CD14-positive monocyte (primary cell): ENCODE data around the gene GNAL. TPM values are rescaled to one million over a fixed set of nuclear protein-coding genes. Genes with fewer than 3 reads are reported as not detected.

Experiments used
- DNase-seq, 3 donors: peaks; one replicate each; pipeline ENCODE4 v3.0.0-alpha.2; 2011 to 2022
- H2AFZ ChIP-seq: 2 replicates; pipeline ENCODE4 v1.6.0; 2012; ENCODE audit warnings: mild to moderate bottlenecking, low read depth, low read length, inconsistent platforms; ENCODE audit not compliant: insufficient read depth, poor library complexity, severe bottlenecking
- H3K27ac ChIP-seq, 2 donors: 1 replicate in 1 of 2; 2 replicates in 1 of 2; pipeline ENCODE4 v1.5.1; 2012 to 2013; ENCODE audit warnings: low read length in 2 of 2, control low read depth in 1 of 2, inconsistent platforms in 1 of 2, low read depth in 1 of 2, mild to moderate bottlenecking in 1 of 2
- H3K27me3 ChIP-seq, 2 donors: one replicate each; pipeline versions ENCODE4 v1.6.0 to v1.6.1; 2011 to 2013; ENCODE audit warnings: low read length in 2 of 2; ENCODE audit not compliant: control insufficient read depth in 2 of 2, insufficient read depth in 2 of 2
- H3K36me3 ChIP-seq, 2 donors: replicated peaks in 1 of 2; 1 replicate in 1 of 2; 2 replicates in 1 of 2; pipeline versions ENCODE4 v1.5.1 to v1.6.1; 2012 to 2013; ENCODE audit warnings: low read length in 2 of 2, control low read depth in 1 of 2, inconsistent platforms in 1 of 2, mild to moderate bottlenecking in 1 of 2; ENCODE audit not compliant: insufficient read depth in 2 of 2, control insufficient read depth in 1 of 2
- H3K4me1 ChIP-seq, 2 donors: 1 replicate in 1 of 2; 2 replicates in 1 of 2; pipeline versions ENCODE4 v1.5.1 to v1.6.1; 2012 to 2013; ENCODE audit warnings: low read length in 2 of 2, control low read depth in 1 of 2, inconsistent platforms in 1 of 2, mild to moderate bottlenecking in 1 of 2, moderate library complexity in 1 of 2; ENCODE audit not compliant: insufficient read depth in 2 of 2, control insufficient read depth in 1 of 2
- H3K4me2 ChIP-seq: replicated peaks from 2 replicates; pipeline ENCODE3; 2012; ENCODE audit warnings: low read length, moderate library complexity, mild to moderate bottlenecking; ENCODE audit not compliant: poor library complexity, severe bottlenecking; ENCODE audit errors: extremely low read depth
- H3K4me3 ChIP-seq, 3 experiments: fragments of 200-600 bp in 1 of 3; sonication (generic) in 1 of 3; replicated peaks in 1 of 3; 1 replicate in 2 of 3; 2 replicates in 1 of 3; pipeline ENCODE4 v1.5.1; 2011 to 2013; ENCODE audit warnings: low read length in 3 of 3, mild to moderate bottlenecking in 3 of 3, control low read depth in 2 of 3, low read depth in 2 of 3, inconsistent platforms in 1 of 3, moderate library complexity in 1 of 3
- H3K79me2 ChIP-seq: 2 replicates; pipeline ENCODE4 v1.6.0; 2012; ENCODE audit warnings: mild to moderate bottlenecking, control low read depth, inconsistent platforms, low read length, moderate library complexity; ENCODE audit not compliant: insufficient read depth
- H3K9ac ChIP-seq: 2 replicates; pipeline ENCODE4 v1.6.0; 2017; ENCODE audit warnings: low read length, mild to moderate bottlenecking; ENCODE audit not compliant: insufficient read depth, poor library complexity, severe bottlenecking
- H3K9me3 ChIP-seq, 2 donors: replicated peaks in 1 of 2; 1 replicate in 1 of 2; 2 replicates in 1 of 2; pipeline versions ENCODE4 v1.5.1 to v1.6.1; 2012 to 2013; ENCODE audit warnings: low read length in 2 of 2, control low read depth in 1 of 2; ENCODE audit not compliant: control insufficient read depth in 1 of 2, insufficient read depth in 1 of 2
- H4K20me1 ChIP-seq: 2 replicates; pipeline ENCODE4 v1.6.0; 2012; ENCODE audit warnings: mild to moderate bottlenecking, low read length, control low read depth, moderate library complexity; ENCODE audit not compliant: insufficient read depth
- H3K27ac Mint-ChIP-seq, 7 donors: one replicate each; pipeline ENCODE4 v1.8.0; 2020; ENCODE audit warnings: mild to moderate bottlenecking in 7 of 7, mixed read lengths in 7 of 7, moderate library complexity in 6 of 7, inconsistent platforms in 2 of 7
- H3K27me3 Mint-ChIP-seq, 3 donors: one replicate each; pipeline ENCODE4 v1.8.0; 2021 to 2022; ENCODE audit warnings: low read depth in 3 of 3, mild to moderate bottlenecking in 3 of 3, mixed read lengths in 3 of 3, moderate library complexity in 3 of 3, inconsistent platforms in 1 of 3
- H3K36me3 Mint-ChIP-seq, 2 donors: one replicate each; pipeline ENCODE4 v1.8.0; 2020; ENCODE audit warnings: mixed read lengths in 2 of 2, inconsistent platforms in 1 of 2, mild to moderate bottlenecking in 1 of 2
- H3K4me1 Mint-ChIP-seq: one replicate; pipeline ENCODE4 v1.8.0; 2020; ENCODE audit warnings: mild to moderate bottlenecking, mixed read lengths
- H3K4me3 Mint-ChIP-seq, 2 donors: one replicate each; pipeline ENCODE4 v1.8.0; 2020; ENCODE audit warnings: mild to moderate bottlenecking in 2 of 2, mixed read lengths in 2 of 2, moderate library complexity in 1 of 2
- H3K9me3 Mint-ChIP-seq, 7 donors: one replicate each; pipeline ENCODE4 v1.8.0; 2020 to 2022; ENCODE audit warnings: mixed read lengths in 7 of 7, mild to moderate bottlenecking in 6 of 7, moderate library complexity in 6 of 7, inconsistent platforms in 2 of 7
- WGBS: methylation state at CpG from one replicate; pipeline ENCODE4 v1.1.5; 2013; ENCODE audit warnings: missing lambda C conversion rate; ENCODE audit not compliant: insufficient coverage; 5-methylcytosine and 5-hydroxymethylcytosine counted together
- intact Hi-C, 2 donors: fragments of 100-400 bp; cut with micrococcal nuclease; formaldehyde crosslinking; loops; one replicate each; pipeline versions ENCODE4 v1.15.0 to v1.15.1; 2023
- polyA plus RNA-seq, 3 donors: library from polyadenylated mRNA; depleted of rRNA in 1 of 3; unstranded in 2 of 3; stranded (reverse) in 1 of 3; fragments of 300-500 nt in 2 of 3; fragments of >200 nt in 1 of 3; fragmentation: Illumina TruSeq in 2 of 3; gene quantifications; 1 replicate in 2 of 3; 2 replicates in 1 of 3; pipeline ENCODE4 v1.2.3, GENCODE V29; 2012 to 2021
- TF ChIP-seq, protein P1 (sequence below): fragments of 200-600 bp; IDR thresholded peaks from one replicate; pipeline ENCODE4 v1.8.0; 2022; ENCODE audit warnings: antibody characterized with exemption, mild to moderate bottlenecking

Gene GNAL
- polyA plus RNA-seq, 3 donors, result 0.01 to 0.03 TPM; not detected in 1

DNA sequence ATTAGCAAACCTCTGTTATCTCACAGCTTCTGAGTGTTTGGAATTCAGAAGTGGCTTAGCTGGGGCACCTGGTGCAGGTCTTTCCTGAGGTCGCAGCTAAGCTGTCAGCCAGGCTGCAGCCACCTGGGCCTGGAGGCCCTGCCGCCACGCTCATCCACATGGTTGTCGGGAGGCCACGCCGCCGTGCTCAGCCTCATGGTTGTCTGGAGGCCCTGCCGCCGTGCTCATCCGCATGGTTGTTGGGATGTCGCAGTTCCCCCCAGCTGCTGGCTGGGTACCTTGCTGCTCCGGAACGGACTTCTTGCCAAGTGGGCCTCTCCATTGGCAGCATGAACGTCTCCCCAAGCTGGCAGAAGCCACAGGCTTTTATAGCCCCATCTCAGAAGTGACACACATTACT lies 243.3 kb downstream of the GNAL start:
- H3K27ac Mint-ChIP-seq, result peak overlapping the region in 1 of 7 donors; percentile 30
- intact Hi-C loops, result no loop called here
- H3K9me3 Mint-ChIP-seq, result no peaks in the 10 kb centered on the region
- H3K36me3 Mint-ChIP-seq, result no peaks in the 10 kb centered on the region
- Histone ChIP-seq H3K9me3 (no peaks in the 10 kb centered on the region), H3K27me3 (no peaks in the 10 kb centered on the region), H4K20me1 (no peaks in the 10 kb centered on the region), H3K79me2 (no peaks in the 10 kb centered on the region), H3K27ac (no peak overlapping the region), H3K4me1 (peaks cover 5 to 8% of the 10 kb centered on the region in 2 donors), H3K4me2 (no peak overlapping the region), H3K36me3 (no peaks in the 10 kb centered on the region), H3K9ac (no peak overlapping the region), H2AFZ (no peak overlapping the region), H3K4me3 (no peak overlapping the region)
- no peak overlapping the region for H3K4me3 Mint-ChIP-seq
- 96% methylated on average over 13 of the region's 14 CpGs for WGBS
- H3K4me1 Mint-ChIP-seq, result peaks cover 13% of the 10 kb centered on the region
- H3K27me3 Mint-ChIP-seq, result peaks cover 0 to 2% (median 2%) of the 10 kb centered on the region in 3 donors
- no peak for DNase-seq
- TF ChIP-seq, protein P1, sequence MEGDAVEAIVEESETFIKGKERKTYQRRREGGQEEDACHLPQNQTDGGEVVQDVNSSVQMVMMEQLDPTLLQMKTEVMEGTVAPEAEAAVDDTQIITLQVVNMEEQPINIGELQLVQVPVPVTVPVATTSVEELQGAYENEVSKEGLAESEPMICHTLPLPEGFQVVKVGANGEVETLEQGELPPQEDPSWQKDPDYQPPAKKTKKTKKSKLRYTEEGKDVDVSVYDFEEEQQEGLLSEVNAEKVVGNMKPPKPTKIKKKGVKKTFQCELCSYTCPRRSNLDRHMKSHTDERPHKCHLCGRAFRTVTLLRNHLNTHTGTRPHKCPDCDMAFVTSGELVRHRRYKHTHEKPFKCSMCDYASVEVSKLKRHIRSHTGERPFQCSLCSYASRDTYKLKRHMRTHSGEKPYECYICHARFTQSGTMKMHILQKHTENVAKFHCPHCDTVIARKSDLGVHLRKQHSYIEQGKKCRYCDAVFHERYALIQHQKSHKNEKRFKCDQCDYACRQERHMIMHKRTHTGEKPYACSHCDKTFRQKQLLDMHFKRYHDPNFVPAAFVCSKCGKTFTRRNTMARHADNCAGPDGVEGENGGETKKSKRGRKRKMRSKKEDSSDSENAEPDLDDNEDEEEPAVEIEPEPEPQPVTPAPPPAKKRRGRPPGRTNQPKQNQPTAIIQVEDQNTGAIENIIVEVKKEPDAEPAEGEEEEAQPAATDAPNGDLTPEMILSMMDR, result no peak

Other genes starting within 250 kb of the GNAL start
- not detected for gene SLC35G4, start 79.7 kb upstream of the GNAL start, polyA plus RNA-seq
- gene CHMP1B, start 162.1 kb downstream of the GNAL start, polyA plus RNA-seq, result 100 to 1,000 TPM in 2 of 3 donors, 10 to 100 TPM in 1; 95.2 to 182 (median 105) TPM
- 10 to 100 TPM; 53.4 to 96.8 (median 92.3) TPM for gene MPPE1, start 219.1 kb downstream of the GNAL start, polyA plus RNA-seq